HG02870 (cell line): ENCODE data around the gene CCDC91.
A peak's percentile ranks its signal among the peaks of the same experiment; 100 is the strongest.
"Not testable (repeated sequence)": the region's sequence is repeated elsewhere in the genome, so short reads cannot be mapped to it uniquely, and the experiment has no call there.

Experiments
- ATAC-seq: cut with Tn5 transposase; IDR thresholded peaks from one replicate; pipeline ENCODE4 v1.9.1; 2021; ENCODE audit warnings: mild to moderate bottlenecking, moderate library complexity; ENCODE audit not compliant: unreplicated experiment

The CCDC91 gene

GRCh38 chr12:28180786-28181185 lies 9.5 kb upstream of the CCDC91 start:
- no peak for ATAC-seq

- ATAC-seq, result no peak
These were observed 5.9 kb upstream of the CCDC91 start for GRCh38 chr12:28184375-28184774.

- ATAC-seq, result no peak
These were observed 3.8 kb upstream of the CCDC91 start for GRCh38 chr12:28186500-28186899.

DNA sequence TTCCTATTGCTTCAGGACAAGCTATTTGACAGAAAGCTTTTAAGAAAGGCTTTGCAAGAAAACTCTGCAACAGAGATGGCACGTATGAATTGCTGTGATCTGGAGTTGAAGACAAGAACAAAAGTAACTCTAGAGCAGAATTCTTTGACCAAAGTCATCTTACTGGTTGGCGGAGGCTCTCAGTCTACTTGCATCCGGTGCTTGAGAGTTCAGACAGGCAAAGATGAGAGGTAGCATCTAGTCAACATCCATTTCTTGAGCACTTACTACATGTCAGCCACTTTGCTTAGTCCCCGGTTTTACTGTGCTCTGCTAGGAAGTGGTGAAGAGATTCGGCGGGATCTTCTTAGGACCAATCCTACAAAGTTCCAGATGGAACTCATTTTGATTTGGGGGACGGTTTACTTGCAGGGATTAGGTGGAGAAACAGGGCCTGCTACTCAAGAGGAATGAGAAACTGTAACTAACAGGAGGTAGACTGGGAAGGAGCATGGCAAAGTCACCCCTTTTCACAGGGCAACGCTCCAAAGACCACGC lies 404 bp upstream of the CCDC91 start:
- no peak for ATAC-seq

GRCh38 chr12:28191051-28192048 lies 1.1 kb downstream of the CCDC91 start:
- no peak for ATAC-seq

GRCh38 chr12:28192125-28192524 lies 1.9 kb downstream of the CCDC91 start:
- ATAC-seq, result no peak

GRCh38 chr12:28194621-28195020 lies 4.4 kb downstream of the CCDC91 start:
- not testable (repeated sequence) for ATAC-seq

DNA sequence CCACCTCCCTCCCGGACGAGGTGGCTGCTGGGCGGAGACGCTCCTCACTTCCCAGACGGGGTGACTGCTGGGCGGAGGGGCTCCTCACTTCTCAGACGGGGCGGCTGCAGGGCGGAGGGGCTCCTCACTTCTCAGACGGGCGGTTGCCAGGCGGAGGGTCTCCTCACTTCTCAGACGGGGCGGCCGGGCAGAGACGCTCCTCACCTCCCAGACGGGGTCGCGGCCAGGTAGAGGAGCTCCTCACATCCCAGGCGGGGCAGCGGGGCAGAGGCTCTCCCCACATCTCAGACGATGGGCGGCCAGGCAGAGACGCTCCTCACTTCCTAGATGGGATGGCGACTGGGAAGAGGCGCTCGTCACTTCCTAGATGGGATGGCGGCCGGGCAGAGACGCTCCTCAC lies 10.9 kb downstream of the CCDC91 start:
- not testable (repeated sequence) for ATAC-seq

DNA sequence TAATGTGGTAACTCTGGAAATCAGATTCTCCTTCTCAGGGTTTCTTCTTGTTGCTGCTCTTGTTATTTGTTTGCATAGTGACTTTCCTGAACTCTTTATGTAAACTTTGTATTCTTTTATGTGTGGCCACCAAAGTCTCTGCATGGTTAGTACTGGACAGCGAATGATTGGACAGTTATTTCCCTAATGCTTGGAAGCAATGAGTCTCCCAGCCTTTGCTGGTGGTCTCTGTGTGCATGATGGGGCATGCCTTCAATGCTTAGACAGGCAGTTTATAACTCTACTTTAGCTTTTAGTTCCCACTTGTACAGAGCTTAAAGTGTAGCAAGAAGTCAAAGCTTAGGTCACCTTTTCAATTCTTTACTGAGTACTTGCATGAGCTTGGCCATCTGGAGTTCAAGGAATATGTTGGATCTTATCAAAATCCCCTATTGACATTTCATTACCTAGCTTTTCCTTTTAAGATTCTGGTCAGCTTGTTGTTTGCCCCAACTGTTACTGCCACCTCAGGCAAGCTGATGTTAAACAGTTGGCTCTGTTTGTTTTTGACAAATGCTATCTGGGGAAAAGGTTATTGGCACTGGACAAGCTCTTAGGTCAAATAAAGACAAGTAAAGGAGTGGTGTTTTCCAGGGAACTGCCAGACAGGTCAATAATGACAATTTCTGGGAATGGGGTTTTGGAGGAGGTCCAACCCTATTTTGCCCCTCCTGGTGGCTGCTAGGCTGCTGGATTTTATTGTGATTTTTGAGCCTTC lies 12.3 kb downstream of the CCDC91 start:
- ATAC-seq, result no peak

DNA sequence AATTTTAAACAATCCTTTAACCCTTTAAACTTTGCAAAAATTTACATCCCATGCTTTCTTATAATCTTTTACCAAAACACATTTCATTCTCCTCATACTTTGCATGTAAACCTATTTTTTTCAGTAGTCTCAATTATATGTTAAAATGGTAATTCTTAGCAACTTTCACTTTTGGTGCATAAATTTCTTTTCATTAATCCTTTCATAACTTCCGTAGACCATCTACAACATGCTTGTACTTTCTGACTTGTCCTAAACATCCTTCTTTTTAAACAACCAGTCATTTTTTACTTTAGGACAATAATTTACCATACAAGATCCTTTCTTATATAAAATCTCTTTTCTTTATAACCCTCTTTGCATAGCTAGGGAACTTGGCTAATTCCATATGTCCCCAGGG lies 19.5 kb downstream of the CCDC91 start:
- no peak for ATAC-seq

- no peak for ATAC-seq
These were observed 21.9 kb downstream of the CCDC91 start for GRCh38 chr12:28212182-28212581.

DNA sequence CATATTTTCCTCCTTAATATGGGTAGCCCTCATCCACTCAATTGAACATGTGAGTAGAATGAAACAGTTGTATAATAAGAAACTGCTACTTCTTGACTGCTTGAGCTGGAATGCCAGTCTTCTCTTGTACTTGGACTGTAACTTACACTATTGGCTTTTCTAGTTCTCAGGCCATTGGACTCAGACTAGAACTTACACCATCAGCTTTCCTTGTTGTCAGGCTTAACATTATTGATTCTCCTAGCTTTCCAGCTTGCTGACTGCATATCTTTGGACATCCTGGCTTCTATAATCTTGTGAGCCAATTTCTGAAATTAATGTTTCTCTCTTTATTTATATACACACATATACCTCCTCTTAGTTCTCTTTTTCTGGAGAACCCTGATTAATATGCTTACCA lies 24.8 kb downstream of the CCDC91 start:
- ATAC-seq, result no peak

- ATAC-seq, result no peak
These were observed 25.8 kb downstream of the CCDC91 start for GRCh38 chr12:28216016-28216415.

DNA sequence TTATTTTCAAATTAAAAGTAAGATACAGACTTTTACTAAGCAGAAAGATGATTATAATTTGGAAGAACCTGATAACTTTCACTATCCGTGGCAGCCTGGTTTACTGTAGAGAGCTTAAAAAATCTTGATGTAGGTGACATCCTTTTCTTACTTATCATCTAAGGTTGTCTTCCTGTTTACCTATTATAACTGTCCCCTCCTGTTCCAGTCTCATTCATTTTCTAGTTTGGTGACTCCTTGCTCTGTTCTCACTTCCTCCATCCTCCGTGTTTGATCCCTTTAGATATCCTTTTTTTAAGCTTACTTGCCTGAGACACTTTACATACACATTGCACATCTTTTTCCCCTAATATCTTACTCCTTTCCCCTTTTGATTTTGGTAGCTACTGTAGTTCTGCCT lies 27.5 kb downstream of the CCDC91 start:
- ATAC-seq, result no peak

GRCh38 chr12:28218875-28219274 lies 28.6 kb downstream of the CCDC91 start:
- ATAC-seq, result no peak

DNA sequence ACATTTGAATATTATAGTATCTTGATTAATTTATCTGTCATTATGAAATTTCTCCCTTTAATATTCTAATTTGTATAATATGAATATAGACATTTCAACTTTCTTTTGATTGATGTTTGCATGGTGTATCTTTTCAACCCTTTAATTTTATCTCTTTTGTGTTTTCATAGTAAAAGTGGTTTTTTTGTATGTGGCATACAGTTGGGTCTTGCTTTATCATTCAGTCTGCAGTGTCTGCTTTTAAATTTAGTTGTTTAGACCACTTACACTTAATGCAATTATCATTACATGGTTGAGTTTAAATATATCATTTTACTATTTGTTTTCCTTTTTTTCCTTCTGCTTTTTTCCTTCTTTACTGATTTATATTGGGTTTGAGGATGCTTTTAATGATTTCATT lies 29.6 kb downstream of the CCDC91 start:
- ATAC-seq, result no peak

DNA sequence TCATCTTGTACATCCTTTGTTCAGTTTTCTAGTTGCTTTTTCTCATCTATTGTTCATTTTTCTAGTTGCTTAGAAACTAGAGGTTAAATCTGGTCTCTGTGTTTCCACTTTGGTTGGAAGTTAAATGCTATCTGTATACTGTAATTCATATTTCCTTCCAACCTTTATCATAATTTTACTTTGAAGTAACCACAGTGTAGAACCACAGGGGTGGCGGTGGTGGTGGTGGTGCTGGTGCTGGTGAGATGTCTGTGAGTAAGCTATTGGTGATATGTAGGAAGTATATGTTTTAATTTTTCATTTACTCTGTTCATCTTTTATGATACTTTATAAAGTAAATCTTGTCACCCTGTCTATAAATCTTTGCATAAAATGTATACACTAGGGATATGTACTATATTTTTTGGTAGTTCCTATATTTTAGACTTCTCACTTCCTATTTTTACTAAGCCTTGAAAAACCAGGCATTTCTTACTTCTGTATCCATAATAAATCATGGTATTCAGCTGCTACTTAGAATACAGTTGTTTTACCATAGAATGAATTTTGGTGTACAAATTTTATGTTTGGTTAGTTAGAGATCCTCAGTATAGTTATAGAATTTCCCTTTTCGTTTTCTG lies 31.9 kb downstream of the CCDC91 start:
- ATAC-seq, result no peak

DNA sequence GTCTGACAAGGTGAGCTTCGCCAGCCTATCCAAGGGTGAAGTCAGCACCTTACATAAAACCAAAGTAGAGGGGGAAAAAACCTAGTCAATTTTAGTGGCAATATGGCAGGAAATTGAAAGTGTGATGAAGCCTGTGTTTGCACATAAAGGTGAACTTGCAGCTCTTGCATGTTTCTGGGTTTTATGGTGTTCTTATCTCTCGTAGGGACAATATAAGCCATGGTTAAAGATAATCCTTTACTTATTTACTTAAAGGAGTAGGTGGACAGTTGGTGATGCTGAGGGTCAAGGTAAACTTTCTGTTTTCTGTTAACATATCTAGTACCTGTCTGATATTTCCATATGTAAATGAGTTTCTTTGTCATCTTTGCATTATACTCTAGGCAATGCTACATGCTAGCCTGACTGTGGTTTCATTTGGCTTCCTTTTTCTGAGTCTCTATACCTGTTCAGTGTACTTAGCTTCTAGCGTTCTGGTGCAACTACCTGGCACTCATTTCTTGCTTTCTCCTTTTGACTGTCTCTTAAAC lies 32.8 kb downstream of the CCDC91 start:
- peak; percentile 96 for ATAC-seq

- ATAC-seq, result no peak
These were observed 33.6 kb downstream of the CCDC91 start for GRCh38 chr12:28223858-28224257.

- no peak for ATAC-seq
These were observed 36.4 kb downstream of the CCDC91 start for GRCh38 chr12:28226705-28227104.

DNA sequence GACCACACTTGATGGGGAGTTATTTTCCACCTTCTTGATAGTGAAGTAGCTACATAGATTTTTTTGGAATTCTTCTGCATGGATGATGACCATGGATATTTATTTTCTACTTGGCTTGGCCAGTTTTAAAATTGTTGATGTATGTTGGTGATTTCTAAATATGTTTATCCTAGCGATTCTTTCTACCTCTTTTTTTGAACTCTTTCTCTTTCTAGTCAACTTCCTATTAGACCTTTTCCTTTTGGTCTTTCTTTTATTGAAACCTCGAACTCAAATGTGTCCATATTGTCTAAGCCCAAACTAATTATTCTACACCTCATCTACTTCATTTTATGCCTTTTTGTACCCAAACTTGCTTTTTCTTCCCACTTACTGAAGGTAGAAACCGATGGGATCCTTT lies 37.0 kb downstream of the CCDC91 start:
- no peak for ATAC-seq
